GM19238 (cell line): ENCODE data around the gene FAM117A.
"Not testable (repeated sequence)": the region's sequence is repeated elsewhere in the genome, so short reads cannot be mapped to it uniquely, and the experiment has no call there.

Source experiments
- DNase-seq: peaks from one replicate; pipeline ENCODE4 v3.0.0; 2011; ENCODE audit warnings: low spot score; ENCODE audit not compliant: insufficient read length

The FAM117A gene

GRCh38 chr17:49762151-49762941 lies 1.6 kb downstream of the FAM117A start:
- no peak for DNase-seq

- DNase-seq = no peak
Measured at GRCh38 chr17:49760932-49761558, 2.9 kb downstream of the FAM117A start.

GRCh38 chr17:49760296-49760695 lies 3.6 kb downstream of the FAM117A start:
- DNase-seq = no peak

GRCh38 chr17:49759203-49759602 lies 4.7 kb downstream of the FAM117A start:
- DNase-seq = no peak

DNA sequence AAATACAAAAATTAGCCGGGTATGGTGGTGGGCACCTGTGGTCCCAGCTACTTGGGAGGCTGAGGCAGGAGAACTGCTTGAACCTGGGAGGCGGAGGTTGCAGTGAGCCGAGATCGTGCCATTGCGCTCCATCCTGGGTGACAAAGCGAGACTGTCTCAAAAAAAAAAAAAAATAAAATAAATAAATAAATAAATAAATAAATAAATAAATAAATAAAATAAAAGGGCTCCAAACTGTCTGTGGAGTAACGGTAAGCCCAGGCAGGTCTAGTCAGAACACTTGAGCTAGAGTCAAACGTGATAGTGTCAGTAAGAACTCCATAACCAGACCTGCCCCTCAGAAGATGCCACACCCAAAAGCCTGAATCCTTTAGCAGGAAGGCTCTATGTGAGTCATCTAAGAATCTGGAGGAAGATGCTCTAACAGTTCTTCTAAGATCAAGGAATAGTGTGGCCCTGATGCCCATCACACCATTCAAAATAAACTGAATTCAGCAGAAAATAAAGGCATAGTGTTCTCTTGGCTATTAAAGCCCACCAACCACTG lies 5.4 kb downstream of the FAM117A start:
- DNase-seq = not testable (repeated sequence)

DNA sequence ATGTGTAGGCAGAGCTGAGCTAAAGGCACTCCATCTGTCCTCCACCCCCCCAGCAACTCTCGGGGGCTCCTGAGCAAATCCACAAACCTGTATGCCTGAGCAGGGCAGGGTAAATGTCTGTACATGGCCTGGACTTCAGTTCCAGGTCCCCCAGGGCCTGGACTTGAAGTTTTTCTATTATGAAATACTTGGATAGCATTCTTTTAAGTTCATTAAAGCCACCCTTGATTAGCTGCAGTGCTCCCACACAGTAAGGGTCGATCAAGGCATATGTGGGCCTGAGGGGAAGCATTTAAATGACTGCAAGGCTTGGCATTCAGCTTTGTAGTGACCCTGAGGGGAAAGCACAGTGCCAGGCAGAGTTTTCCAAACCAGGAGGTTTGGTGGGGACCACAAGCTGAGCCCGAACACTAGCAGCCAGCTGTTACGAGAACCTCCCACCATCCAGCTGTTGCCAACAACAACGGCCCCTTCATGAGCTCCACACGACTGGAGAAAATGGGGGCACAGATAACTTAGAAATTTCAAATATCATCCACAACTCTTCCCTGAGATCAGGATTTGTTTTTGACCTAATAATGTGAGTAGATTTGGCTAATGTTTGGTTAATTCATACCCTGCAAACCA lies 6.7 kb downstream of the FAM117A start:
- DNase-seq = no peak

- DNase-seq = no peak
Measured at GRCh38 chr17:49756323-49757150, 7.4 kb downstream of the FAM117A start.

- DNase-seq = no peak
Measured at GRCh38 chr17:49755663-49756283, 8.2 kb downstream of the FAM117A start.

GRCh38 chr17:49753959-49754391 lies 10.0 kb downstream of the FAM117A start:
- no peak for DNase-seq

GRCh38 chr17:49752508-49752907 lies 11.4 kb downstream of the FAM117A start:
- DNase-seq = no peak

- DNase-seq = no peak
Measured at GRCh38 chr17:49749730-49750129, 14.2 kb downstream of the FAM117A start.

GRCh38 chr17:49748791-49749190 lies 15.1 kb downstream of the FAM117A start:
- DNase-seq = peak; percentile 65

- DNase-seq = no peak
Measured at GRCh38 chr17:49748223-49748622, 15.7 kb downstream of the FAM117A start.

- no peak for DNase-seq
Measured at GRCh38 chr17:49747632-49748031, 16.3 kb downstream of the FAM117A start.

DNA sequence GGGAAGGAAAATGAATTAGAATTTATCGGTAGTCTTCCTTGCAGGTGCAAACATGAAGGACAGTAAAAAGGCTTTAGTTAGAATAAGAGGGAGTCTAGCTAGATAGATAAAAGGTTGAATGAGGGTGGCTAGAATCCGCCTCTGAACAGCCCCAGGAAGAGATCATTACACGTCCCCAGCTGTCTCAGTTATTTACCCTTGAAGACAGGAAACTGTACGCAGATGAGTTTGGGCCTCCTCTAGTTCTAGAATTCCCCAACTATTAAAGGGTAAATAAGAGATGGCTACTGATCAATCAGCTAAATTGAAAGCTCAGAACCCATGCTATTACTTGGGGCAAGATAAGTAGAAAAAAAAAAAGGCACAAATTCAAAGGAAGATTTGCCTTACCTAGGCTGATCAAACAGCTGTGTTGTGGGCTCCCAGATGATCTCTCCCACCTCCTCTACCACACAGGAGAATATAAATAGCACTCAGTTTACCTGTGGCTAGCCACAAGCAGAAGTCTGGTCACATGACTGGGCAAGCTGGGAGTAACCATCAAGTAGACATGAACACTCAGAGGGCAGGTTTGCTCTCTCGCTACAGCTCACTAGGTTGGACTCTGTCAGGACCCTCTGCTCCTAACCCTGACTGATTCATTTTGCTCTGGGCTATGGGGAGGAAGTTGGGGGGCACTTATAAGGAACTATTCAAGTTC lies 17.0 kb downstream of the FAM117A start:
- no peak for DNase-seq

GRCh38 chr17:49745175-49746139 lies 18.5 kb downstream of the FAM117A start:
- no peak for DNase-seq

DNA sequence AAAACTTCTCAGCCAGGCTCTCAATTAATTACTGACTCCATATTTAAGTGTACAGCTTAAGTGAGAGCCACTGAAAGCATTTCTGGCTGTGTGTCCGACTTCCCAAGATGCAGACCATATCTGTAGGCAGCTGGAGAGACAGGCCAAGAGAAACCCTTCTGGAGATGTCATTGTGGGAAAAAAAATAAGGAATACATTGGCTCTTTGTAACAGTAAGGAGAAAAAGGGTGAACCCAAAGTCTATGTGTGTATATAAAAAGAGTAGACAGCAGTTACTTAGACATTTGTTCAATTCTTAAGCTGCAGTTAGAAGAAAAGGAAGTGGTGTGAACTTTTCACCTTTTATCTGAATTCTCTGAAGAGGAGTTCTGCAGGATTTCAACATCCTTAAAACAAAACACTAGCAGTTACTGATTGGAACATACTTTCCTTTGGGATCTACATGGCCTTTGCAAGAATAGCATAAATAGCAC lies 21.7 kb downstream of the FAM117A start:
- no peak for DNase-seq

DNA sequence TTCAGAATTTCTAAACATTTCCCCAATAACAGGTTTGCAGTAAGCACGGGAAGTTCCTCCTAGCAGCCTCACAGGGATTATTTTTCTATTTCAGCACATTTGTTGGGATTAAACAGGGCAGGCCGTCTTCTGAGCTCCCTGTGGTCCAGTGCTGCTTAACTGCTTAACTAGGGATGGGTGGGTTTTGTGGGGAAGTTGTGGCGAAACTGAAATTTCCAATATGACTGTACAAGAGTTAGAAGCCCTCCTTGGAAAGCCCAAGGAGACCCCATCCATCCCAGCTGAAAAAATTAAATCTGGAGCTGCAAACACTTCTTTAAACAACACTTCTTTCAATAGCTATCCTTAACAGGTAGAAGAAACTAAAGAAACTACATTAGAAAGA lies 22.2 kb downstream of the FAM117A start:
- no peak for DNase-seq
